GM12878 (cell line): ENCODE results near the gene UBASH3B. TPM values are rescaled to one million over a fixed set of nuclear protein-coding genes. Genes with fewer than 3 reads are reported as not detected.
"Not testable (repeated sequence)": the region's sequence is repeated elsewhere in the genome, so short reads cannot be mapped to it uniquely, and the experiment has no call there.

Experiments
- ATAC-seq: fragments of 200-7000 bp; cut with Tn5 transposase; 3 replicates; pipeline ENCODE4 v1.9.1; 2020; ENCODE audit warnings: mild to moderate bottlenecking, moderate library complexity
- BruUV-seq: library from RNA; stranded (reverse); fragments of 400-500 nt; replicated peaks from 2 replicates; lab custom pipeline; 2021; lab: Mats Ljungman, UMichigan
- CTCF ChIA-PET: fragments of 300-600 bp; sonication (Branson Sonifier 250); formaldehyde crosslinking; extraction: SDS; loops from one replicate; lab custom pipeline; 2021; ENCODE audit warnings: inconsistent platforms; lab: Yijun Ruan, JAX
- POLR2A ChIA-PET: fragments of 350-600 bp; formaldehyde crosslinking; extraction: SDS; loops from one replicate; lab custom pipeline; 2021; ENCODE audit warnings: inconsistent platforms; lab: Charles Lee
- RAD21 ChIA-PET: fragments of 300-600 bp; sonication (Branson Sonifier 250); formaldehyde crosslinking; loops from one replicate; lab custom pipeline; 2023; ENCODE audit warnings: antibody characterized with exemption; ENCODE audit not compliant: unreplicated experiment; lab: Charles Lee
- SMC1A ChIA-PET: fragments of 300-600 bp; sonication (Branson Sonifier 250); formaldehyde crosslinking; loops from one replicate; lab custom pipeline; 2023; ENCODE audit not compliant: unreplicated experiment, uncharacterized antibody; lab: Charles Lee
- DNase-seq: peaks from one replicate; pipeline ENCODE4 v3.0.0-alpha.2; 2011; ENCODE audit warnings: low read depth, low spot score
- FAIRE-seq: peaks from 3 replicates; lab custom pipeline; 2011; peaks lifted over from hg19 to GRCh38; lab: Jason Lieb, UNC
- H2AFZ ChIP-seq: 2 replicates; pipeline ENCODE4 v1.6.0; 2011; ENCODE audit warnings: low read depth, low read length, control low read depth; ENCODE audit not compliant: control insufficient read depth
- H3K27ac ChIP-seq: 2 replicates; pipeline ENCODE4 v1.5.1; 2011; ENCODE audit warnings: control low read depth; ENCODE audit not compliant: control insufficient read depth, insufficient read depth
- H3K27me3 ChIP-seq, 2 experiments: replicated peaks in 1 of 2; 2 replicates each; pipeline versions ENCODE4 v1.6.0 to v1.6.1; 2011; ENCODE audit warnings: low read length in 1 of 2; ENCODE audit not compliant: control insufficient read depth in 2 of 2, insufficient read depth in 2 of 2
- H3K36me3 ChIP-seq, 2 experiments: 2 replicates each; pipeline ENCODE4 v1.5.1; 2011; ENCODE audit warnings: low read length in 1 of 2; ENCODE audit not compliant: control insufficient read depth in 2 of 2, insufficient read depth in 2 of 2
- H3K4me1 ChIP-seq: 2 replicates; pipeline ENCODE4 v1.6.1; 2011; ENCODE audit warnings: mild to moderate bottlenecking, low read length, moderate library complexity, mixed read lengths; ENCODE audit not compliant: control insufficient read depth, insufficient read depth
- H3K4me2 ChIP-seq: 2 replicates; pipeline ENCODE4 v1.6.0; 2011; ENCODE audit warnings: control low read depth; ENCODE audit not compliant: control insufficient read depth, insufficient read depth
- H3K4me3 ChIP-seq: fragments of 200-600 bp; sonication (generic); 2 replicates; pipeline ENCODE4 v1.5.1; 2016
- H3K79me2 ChIP-seq: 2 replicates; pipeline ENCODE4 v1.6.0; 2011; ENCODE audit warnings: low read length; ENCODE audit not compliant: control insufficient read depth, insufficient read depth
- H3K9ac ChIP-seq: 2 replicates; pipeline ENCODE4 v1.8.0; 2011; ENCODE audit warnings: low read length, control low read depth, mixed read lengths; ENCODE audit not compliant: control insufficient read depth, insufficient read depth
- H3K9me3 ChIP-seq: replicated peaks from 3 replicates; pipeline ENCODE4 v1.5.1; 2011; ENCODE audit warnings: mild to moderate bottlenecking, low read length; ENCODE audit not compliant: control insufficient read depth, insufficient read depth
- H4K20me1 ChIP-seq: 2 replicates; pipeline ENCODE4 v1.6.0; 2011; ENCODE audit not compliant: control insufficient read depth, insufficient read depth
- ESRRA ChIP-seq: IDR thresholded peaks from 2 replicates; pipeline ENCODE4 v1.6.1; 2012; ENCODE audit warnings: mild to moderate bottlenecking, low read length, improper control_type of control experiment
- RB1 ChIP-seq: fragments of 450-650 bp; formaldehyde crosslinking; IDR thresholded peaks from 2 replicates; pipeline ENCODE4 v1.6.1; 2017; ENCODE audit warnings: mild to moderate bottlenecking, borderline replicate concordance
- RFX5 ChIP-seq: IDR thresholded peaks from 2 replicates; pipeline ENCODE4 v1.6.1; 2011; ENCODE audit warnings: low read depth, low read length, improper control_type of control experiment
- ZNF687 ChIP-seq: fragments of 450-650 bp; IDR thresholded peaks from 2 replicates; pipeline ENCODE4 v1.6.1; 2017; ENCODE audit warnings: mild to moderate bottlenecking, moderate library complexity
- WGBS: methylation state at CpG from one replicate; pipeline ENCODE4 v1.1.6; 2016; ENCODE audit warnings: low lambda C conversion rate; ENCODE audit not compliant: insufficient replicate concordance, insufficient coverage; ENCODE audit errors: missing lambda C conversion rate; 5-methylcytosine and 5-hydroxymethylcytosine counted together
- in situ Hi-C: fragments of 300-500 bp; cut with MboI; formaldehyde crosslinking; loops from 9 replicates; pipeline ENCODE4 v1.14.3; 2018; ENCODE audit warnings: mixed read lengths
- intact Hi-C: fragments of 100-400 bp; cut with micrococcal nuclease; formaldehyde crosslinking; loops from one replicate; pipeline ENCODE4 v1.14.2; 2022; ENCODE audit not compliant: unreplicated experiment
- polyA plus RNA-seq, 11 experiments: library from polyadenylated mRNA; depleted of rRNA in 4 of 11; unstranded in 6 of 11; stranded (reverse) in 5 of 11; fragments of >200 nt; fragmentation: Nextera tagmentation in 4 of 11; fragmentation: Illumina TruSeq in 1 of 11; extraction: Ambion mirVana in 4 of 11; extraction: Trizol in 1 of 11; gene quantifications; 1 replicate in 1 of 11; 2 replicates in 10 of 11; pipeline versions ENCODE4 v1.2.1 to v1.2.3, GENCODE V29; 2011 to 2016; ENCODE audit warnings: inconsistent platforms in 2 of 11, missing spikeins in 2 of 11, low read depth in 1 of 11
- total RNA-seq, 4 experiments: library from RNA; depleted of rRNA in 3 of 4; stranded (reverse); fragments of >200 nt in 3 of 4; fragmentation: Illumina TruSeq in 1 of 4; extraction: Trizol in 1 of 4; gene quantifications; 2 replicates each; pipeline versions ENCODE4 v1.2.1 to v1.2.3, GENCODE V29; 2013 to 2021

Gene UBASH3B
- total and polyA plus RNA-seq, 10 of the 15 experiments (the other 5 are each of a cell fraction or from before 2014, with no cell fraction given) = 0.18 to 3.3 (median 0.57) TPM

- Histone ChIP-seq H3K79me2 (no peaks in the 10 kb centered on the region), H3K4me2 (no peak overlapping the region), H3K4me1 (no peaks in the 10 kb centered on the region), H2AFZ (no peak overlapping the region), H3K27me3 (no peaks in the 10 kb centered on the region), H4K20me1 (no peaks in the 10 kb centered on the region), H3K4me3 (no peak overlapping the region), H3K9ac (no peak overlapping the region), H3K27ac (no peak overlapping the region), H3K36me3 (no peaks in the 10 kb centered on the region), H3K9me3 (no peaks in the 10 kb centered on the region; the same call in 2 of the 3 replicates)
- BruUV-seq = no TSS peak
- TF ChIP-seq ESRRA (no peak), ZNF687 (no peak), RFX5 (no peak), RB1 (no peak)
- ChIA-PET POLR2A (interaction anchor here (1.2 to 1.4 kb wide), 2 partner anchors 9 kb away, joined by 3 to 4 read pairs; no protein-coding TSS in a partner anchor), RAD21 (interaction anchor here (12.4 kb wide), 1 partner anchor 29 kb away, joined by 293 read pairs; no protein-coding TSS in a partner anchor), SMC1A (interaction anchor here (0.6 to 13.9 kb wide), 2 partner anchors 9 to 27 kb away, joined by 3 to 485 read pairs; no protein-coding TSS in a partner anchor), CTCF (interaction anchor here (2.2 to 14.0 kb wide), 3 partner anchors 9 to 27 kb away, joined by 9 to 484 read pairs (median 38); no protein-coding TSS in a partner anchor)
- 16% methylated on average over 4 of the region's 4 CpGs for WGBS
- in situ Hi-C loops (no loop called here), intact Hi-C loops (no loop called here)
- DNase-seq (no peak), ATAC-seq (no peak), FAIRE-seq (no peak)
These were observed 168.0 kb downstream of the UBASH3B start for GRCh38 chr11:122823564-122823963.

GRCh38 chr11:122829371-122829770, 173.8 kb downstream of the UBASH3B start:
- H2AFZ ChIP-seq, DNase-seq, H3K4me1 ChIP-seq, H3K79me2 ChIP-seq, SMC1A ChIA-PET, H3K27ac ChIP-seq, FAIRE-seq, H3K36me3 ChIP-seq, H3K27me3 ChIP-seq, H4K20me1 ChIP-seq, H3K4me3 ChIP-seq, CTCF ChIA-PET, in situ Hi-C loops, H3K9ac ChIP-seq, ATAC-seq, BruUV-seq, POLR2A ChIA-PET, H3K4me2 ChIP-seq, H3K9me3 ChIP-seq, intact Hi-C loops, RAD21 ChIA-PET: not testable (repeated sequence)
- 38% methylated on average over 6 of the region's 6 CpGs for WGBS

GRCh38 chr11:122832297-122832696, 176.8 kb downstream of the UBASH3B start:
- H3K9me3 ChIP-seq, H3K27ac ChIP-seq, DNase-seq, H3K4me2 ChIP-seq, H3K79me2 ChIP-seq, BruUV-seq, H4K20me1 ChIP-seq, ATAC-seq, H3K36me3 ChIP-seq, in situ Hi-C loops, H3K4me3 ChIP-seq, intact Hi-C loops, H3K27me3 ChIP-seq, H2AFZ ChIP-seq, FAIRE-seq, H3K9ac ChIP-seq, H3K4me1 ChIP-seq: not testable (repeated sequence)
- WGBS = 68% methylated on average over 4 of the region's 4 CpGs
- ChIA-PET CTCF (interaction anchor here (1.0 to 5.4 kb wide), 9 partner anchors 10 to 223 kb away, joined by 3 to 108 read pairs (median 15); no protein-coding TSS in a partner anchor), POLR2A (interaction anchor here (1.0 to 1.8 kb wide), 2 partner anchors 12 to 15 kb away, joined by 3 to 4 read pairs; no protein-coding TSS in a partner anchor), RAD21 (interaction anchor here (1.5 to 5.4 kb wide), 7 partner anchors 11 to 36 kb away, joined by 6 to 74 read pairs (median 13); no protein-coding TSS in a partner anchor), SMC1A (interaction anchor here (1.2 to 5.6 kb wide), 11 partner anchors 12 to 225 kb away, joined by 4 to 138 read pairs (median 26); no protein-coding TSS in a partner anchor)
